Measurements from ENCODE around the gene LAPTM5.
A peak's percentile ranks its signal among the peaks of the same experiment; 100 is the strongest.

The LAPTM5 gene

DNA sequence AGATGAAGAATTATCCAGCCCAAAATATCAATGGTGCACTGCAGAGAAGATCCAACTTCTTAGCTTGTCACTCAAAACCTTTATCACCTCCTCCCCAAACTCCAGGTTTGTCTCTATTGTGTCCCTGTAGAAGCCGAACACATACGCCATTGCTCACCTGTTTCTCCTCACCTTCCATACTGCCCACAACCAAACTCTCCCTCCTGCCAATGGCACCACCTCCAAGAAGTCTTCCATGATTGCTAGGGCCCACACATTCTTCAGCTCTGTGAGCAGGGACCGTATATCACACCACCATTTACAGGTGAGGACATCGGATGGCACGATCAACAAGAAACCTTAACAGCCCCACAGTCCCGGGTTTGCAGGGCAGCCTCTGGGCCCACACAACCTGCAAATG lies 2.2 kb downstream of the LAPTM5 start:
- DNase-seq, result no peak

DNA sequence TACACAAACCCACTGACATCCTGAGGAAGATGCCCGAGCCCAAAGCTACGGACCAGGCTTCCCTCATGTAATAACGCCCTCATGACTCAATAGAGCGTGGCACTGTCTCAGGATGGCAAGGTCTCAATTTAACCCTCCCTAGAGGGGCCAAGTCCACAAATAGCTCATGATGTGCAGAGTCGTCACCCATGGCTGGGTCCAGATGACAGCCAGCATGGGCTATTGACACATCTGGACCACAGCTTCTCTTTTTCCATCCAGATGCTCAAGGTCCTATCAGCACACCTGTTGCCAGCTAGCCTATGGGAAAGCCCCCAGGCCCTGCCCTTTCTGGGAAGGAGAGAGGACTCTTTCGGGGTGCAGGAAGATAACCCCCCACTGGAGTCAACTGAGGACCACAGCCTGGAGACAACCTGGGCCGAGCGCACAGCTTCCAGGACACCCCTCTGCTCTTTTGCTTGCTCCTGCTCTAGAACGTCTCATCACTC lies 2.8 kb downstream of the LAPTM5 start:
- no peak for DNase-seq

DNA sequence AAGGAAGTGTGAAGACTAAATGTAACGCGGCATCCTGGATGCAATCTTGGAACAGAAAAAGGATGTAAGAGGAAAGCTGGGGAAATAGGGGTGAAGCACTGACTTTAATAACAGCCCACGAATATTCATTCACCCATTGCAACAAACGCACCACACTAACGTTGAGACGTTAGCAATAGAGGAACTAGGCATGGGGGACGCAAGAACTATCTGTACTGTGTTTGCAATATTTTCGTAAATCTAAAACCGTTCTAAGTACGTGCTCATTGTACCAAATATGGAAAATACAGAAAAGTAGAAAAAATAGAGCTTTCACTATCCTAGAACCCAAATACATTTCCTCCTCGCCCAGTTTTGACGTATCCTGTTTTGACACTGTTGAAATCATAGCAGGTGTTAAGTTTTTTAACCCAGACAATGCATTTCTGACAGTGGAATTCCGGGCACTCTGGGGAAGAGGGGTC lies 3.9 kb downstream of the LAPTM5 start:
- no peak for DNase-seq

DNA sequence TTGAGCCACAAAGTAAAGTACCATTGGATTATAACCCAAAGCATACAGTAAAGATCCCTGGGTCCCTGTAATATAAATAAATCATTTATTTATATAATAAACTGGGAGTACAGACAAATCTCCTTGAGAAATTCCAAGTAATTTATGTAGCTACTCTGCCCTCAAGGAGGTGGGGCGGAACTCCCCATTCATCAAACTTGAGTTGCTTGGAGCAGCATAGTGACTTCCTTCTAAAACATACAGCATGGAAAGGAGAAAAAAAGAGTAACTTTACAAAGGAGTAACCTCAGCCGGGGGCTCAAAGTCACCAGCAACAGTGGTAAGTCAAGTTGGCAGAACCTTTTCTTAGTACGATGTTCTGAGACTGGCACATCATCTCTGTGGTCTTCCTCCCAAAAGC lies 4.5 kb downstream of the LAPTM5 start:
- no peak for DNase-seq

DNA sequence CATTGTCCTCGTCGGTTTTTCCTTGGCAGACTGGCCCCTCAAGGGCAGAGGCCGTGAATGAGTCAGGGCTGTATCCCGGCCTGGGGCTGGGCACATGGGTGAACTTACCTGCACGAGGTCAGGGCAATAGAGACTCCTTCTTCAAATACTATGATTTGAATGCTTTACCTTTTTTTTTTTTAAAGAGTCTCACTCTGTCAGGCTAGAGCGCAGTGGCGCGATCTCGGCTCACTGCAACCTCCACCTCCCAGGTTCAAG lies 5.0 kb downstream of the LAPTM5 start:
- no peak for DNase-seq

DNA sequence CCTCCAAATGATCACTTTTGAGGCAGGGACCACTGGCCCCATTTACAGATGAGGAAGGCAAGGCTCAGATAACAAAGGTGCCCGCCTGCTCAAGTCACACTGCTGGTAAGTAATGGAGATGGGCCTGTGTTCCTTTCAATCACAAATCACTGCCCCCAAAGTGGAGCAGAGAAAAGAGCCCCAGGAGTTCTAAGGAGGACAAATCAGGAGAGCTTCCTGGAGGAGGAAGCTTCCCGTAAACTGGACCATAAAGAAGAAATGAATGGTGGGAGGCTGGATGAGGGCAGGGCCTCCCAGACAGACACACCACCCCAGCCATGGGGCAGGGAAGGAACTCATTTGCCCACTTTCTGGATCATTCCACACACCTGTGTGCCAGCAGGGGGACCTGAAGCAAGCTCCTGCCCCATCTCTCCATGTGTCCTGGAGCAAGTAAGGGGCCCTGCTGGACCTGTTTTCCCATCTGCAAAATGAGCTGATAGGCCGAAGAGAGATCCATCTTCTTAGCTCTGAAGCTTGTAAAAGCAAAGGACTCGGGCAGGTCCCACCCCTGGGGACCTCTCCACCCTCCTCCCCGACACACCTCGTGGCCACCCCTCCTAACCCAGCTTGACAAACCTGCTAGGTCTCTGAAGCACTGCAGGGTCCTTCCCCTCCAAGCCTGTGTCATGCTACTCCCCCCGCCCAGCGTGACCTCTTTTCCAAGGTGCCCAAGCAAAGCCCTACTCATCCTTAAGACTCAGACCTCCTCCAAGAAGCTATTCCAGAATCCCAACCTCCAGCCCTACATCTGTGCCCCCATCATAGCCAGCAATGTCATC lies 5.5 kb downstream of the LAPTM5 start:
- no peak for DNase-seq

DNA sequence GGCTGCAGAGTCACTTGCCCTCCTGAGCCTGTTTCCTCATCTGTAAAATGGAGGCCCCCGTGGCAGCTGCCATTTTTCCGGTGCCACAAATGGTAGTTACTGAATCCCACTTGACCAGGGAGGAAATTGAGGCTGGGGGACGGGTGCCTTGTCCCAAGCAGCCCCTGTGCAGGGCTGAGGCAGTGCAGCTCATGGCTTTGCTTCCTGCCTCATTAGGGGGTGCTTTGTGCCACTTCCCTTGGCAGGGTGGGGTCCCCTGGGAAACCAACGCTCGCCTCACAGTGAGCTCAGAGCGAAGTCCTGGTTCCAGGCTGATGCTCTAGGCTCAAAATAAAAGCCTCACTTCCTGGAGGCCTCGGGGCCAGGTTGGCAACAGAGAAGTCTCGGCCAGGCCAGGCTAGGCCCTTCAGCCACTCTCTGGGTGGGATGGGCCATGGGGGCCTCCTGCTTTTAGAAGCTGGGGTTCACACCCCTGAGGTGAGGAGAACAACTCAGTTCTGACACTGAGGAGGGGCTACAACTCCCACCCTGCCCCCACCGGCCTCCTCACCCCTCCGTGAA lies 6.8 kb downstream of the LAPTM5 start:
- no peak for DNase-seq

DNA sequence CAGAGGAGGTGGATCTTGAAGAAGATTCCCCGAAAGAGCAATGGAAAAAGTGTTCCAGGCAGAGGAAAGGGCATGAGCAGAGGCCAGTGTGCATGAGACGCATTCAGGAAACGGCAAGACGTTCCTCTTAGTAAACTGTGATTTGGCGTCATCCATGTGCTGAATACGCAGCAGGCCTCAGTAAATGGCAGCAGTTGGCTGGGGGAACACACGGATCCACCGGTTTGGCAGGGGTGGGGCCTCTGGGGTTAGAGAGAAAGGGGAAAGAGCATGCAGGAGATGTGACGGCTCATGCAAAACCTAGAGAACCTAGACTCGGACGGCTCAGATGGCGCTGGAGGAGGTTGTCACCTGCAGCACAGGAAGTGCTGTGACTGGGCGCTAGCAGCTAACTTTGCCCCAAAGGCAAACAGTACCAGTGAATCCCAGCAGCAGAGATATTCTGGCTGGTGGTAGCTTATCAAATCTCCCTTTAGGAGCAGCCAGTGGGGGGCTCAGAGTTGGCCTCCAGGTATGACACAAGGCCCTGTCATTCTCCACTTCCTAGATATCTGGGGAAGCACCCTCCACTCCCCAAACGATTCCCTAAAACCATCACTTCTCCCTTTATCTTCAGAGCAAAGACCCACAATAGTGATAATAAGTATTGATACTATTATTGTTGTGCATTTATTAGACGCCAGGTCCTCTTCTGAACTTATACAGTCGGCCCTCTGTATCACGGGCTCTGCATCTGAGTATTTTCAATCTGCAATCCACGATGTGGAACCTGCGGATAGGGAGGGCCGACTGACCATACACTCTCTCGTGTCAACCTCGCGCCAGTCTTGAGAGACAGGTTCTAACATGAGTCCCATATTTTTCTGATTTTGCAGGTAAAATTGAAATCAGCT lies 7.6 kb downstream of the LAPTM5 start:
- DNase-seq, result peak; percentile 62

DNA sequence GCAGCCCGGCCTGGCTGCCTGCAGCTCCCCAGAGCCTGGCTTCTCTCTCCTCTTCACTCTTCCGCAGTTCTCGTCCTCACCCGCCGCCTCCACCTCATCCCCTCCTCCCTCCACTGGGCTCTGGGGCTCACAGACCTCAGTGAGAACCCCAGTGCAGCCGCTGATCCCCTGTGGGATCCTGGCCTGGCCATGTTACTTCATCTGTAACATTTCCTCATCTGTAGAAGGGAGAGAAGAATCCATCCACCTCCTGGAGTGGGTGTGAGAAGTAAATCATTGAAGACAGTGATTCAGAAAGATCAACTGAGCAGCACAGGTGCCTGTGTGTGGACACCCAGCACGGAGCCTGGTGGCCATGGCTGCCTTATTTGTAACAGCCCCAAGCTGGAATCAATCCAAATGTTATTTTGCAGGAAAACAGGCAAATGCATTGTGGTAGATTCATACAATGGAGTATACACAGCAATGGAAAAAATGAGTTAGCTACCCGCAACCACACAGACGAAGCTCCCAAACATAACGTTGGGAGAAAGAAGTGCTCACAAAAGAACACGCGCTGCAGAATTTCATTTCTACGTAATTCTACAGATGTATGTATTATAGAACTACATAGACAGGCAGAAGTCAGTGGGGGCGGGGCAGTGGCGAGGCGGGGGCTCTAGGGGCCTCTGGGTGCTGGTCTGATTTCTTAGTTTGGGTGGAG lies 8.7 kb downstream of the LAPTM5 start:
- DNase-seq, result peak; percentile 42

DNA sequence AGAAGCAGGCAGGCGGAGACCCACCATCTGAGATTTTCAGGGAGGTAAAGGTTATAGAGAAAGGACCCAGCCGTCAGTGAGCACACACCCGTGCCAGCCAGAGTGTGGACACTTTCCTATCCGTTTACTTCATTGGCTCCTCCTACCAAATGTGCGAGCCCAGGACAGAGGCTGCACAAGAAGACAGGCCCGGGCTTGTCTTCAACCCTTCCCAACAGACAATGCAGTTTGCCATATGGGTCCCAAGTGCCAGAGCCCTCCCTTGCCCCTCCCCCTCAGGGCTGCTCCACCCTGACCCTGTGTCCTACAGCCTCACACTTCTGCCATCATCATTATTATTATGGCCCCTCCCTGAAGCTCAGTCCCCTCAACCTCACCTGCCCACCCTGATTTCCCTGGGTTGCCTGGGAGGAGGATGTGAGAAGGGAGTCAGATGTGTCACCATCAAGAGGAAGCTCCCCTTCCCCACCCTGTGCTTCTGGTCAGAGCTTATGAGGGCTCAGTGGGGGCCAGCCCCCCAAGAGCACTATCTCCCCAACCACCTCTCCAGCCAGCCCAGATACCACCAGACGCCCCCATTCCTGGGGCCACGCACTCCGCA lies 9.4 kb downstream of the LAPTM5 start:
- DNase-seq, result no peak

DNA sequence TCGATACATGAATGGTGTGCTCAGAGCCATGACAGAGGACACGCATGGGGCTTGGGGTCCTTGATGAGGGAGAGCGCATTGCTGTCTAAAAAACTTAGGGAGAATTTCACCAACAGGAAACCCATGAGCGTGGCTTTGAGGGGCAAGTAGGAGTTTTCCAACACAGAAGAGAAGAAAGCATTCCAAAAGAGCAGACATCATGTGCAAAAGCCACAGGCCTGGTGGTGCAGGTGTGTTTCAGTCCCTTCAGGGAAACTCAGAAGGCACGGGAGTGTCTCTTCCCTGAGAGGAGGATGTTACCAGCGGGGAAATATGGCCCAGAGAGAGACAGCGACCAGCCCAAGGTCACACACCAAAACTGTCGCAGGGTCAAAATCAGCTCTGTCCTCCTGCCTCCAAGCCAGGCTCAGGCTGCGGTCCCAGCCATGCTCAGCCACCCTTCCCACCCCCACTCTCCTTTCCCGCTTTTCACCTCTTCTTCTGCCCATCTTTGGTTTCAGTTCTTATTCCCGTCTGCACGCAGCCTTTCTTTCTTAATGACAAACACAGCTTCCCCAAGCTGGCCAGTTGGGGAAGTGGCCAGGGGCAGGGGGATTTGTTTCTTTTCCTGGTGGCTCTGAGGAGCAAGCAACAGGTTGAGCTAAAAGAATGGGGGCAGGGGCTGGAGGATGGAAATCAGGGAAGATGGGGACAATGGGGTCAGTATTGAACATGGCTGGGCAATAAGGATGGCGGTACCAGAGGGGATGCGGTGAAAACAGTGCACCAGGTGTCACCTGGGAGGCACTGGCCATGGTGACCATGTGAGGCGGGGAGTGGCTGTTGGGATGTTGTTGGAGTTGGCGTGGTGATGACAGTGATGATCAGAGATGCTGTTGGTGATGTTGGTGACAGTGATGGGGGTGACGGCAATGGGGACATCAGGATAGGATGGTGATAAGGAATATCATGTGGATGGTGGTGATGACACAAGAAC lies 10.3 kb downstream of the LAPTM5 start:
- DNase-seq, result no peak

DNA sequence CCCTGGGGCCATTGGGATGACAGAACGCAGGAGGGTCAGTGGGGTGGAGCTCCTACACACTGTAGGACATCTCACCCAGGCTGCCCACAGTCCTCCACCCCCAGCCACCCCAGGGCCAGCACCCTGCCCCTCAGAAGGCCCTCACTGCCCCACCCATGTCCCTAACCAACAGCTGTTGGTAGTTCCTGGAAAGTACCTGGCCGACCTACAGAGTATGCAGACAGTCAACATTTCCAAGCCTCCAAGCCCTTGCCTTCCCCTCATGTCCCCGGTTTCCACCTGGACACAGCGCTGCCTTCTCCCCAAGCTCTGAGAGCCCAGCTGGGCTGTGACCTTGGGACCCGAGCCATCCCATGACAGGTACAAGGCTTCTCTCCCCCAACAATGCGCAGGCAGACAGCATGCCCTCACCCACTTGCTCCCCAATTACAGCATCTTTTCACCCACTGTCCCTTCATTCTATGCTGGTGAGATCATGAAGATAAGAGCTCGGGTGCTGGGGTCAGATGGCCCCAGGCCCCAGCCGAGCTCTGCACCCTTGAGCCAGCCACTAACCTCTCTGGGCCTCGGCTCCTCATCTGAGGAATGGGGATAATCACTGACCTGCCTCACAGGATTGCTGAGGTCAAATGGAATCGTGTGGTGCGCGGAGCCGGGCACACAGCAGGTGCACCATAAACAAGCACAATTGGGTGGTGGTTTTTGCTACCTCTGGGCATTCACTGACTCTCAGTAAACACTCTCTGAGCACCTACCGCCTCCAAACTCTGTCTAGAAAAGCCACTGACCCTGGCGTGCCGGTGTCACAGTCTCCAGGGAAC lies 11.2 kb downstream of the LAPTM5 start:
- no peak for DNase-seq

DNA sequence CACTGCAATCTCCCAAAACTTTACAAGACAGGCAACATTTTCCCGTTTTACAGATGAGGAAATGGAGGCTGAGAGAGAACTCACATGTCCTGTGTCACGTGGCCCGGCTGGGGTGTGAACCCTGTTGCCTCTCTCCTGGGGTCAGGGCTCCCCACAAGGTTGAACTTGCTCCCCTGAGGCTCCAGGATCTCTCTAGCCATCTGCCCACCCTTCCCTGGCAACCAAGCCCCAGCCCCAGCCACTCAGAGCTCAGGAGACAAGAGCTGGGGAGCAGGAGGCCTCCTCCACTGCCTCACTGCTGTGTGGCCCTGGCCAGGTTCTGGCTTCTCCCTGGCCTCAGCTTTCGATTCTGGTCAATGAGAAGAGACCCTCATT lies 11.8 kb downstream of the LAPTM5 start:
- DNase-seq, result no peak

DNA sequence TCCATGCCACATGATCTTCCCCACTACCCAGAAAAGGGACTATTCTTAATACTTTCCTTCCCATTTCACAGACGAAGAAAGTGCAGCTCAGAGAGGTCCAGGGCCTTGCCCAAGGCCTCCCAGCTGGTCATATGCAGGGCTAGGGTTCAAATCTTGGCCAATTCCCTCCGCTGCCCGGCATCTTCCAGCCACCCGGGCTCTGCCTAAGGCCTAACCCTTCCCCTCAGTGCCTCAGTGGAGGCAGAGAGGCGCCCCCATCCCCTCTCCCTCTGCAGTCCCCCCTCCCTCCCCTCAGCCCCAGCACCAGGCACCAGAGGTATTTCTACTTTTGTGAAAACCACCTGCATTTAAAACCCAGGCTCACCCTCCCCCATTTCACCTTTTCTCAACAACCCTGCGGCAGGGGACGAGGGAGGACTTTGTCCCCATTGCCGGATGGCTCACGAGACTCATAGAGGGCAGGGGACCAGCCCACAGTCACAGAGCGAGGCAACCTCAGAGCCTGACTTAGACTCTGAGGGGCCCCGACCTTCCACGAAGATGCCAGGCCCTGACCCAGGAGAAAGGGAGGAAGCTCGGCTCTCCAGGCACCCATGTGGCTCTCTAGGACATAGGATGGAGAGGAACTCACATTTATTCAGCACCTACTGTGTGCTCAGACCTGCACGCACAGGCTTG lies 12.3 kb downstream of the LAPTM5 start:
- no peak for DNase-seq

DNA sequence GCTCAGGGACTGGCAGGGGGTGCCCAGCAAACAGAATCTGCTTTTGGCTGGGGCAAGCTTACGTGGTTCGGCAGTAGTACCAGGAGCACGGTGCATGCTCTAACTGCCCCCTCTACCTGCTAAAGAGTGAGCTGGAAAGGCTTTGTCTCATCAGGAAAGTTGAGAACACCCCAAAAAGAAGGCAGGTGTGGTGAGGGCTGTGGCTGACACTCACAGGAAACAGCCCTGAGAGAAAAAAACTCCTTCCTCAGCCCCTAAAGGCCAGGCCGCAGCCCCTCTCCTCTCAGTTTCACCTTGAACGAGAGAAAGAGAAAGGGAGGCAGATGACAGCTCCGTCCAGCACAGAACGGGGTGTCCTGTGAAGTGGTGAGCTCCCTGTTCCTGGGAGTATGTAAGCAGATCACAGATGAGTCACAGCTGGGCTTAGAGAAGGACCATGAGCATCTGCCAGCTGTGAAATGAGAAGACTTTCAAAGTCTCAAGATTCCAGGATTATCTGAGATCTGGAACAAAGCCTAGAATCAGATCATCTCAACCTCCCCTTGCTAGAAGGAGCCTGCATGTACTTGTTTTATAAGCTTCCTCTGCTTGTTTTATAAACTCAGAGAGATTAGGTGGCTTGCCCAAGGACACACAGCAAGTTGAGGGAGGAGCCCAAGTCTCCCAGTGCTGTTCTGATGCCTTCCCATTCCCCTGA lies 13.4 kb downstream of the LAPTM5 start:
- DNase-seq, result peak; percentile 45

DNA sequence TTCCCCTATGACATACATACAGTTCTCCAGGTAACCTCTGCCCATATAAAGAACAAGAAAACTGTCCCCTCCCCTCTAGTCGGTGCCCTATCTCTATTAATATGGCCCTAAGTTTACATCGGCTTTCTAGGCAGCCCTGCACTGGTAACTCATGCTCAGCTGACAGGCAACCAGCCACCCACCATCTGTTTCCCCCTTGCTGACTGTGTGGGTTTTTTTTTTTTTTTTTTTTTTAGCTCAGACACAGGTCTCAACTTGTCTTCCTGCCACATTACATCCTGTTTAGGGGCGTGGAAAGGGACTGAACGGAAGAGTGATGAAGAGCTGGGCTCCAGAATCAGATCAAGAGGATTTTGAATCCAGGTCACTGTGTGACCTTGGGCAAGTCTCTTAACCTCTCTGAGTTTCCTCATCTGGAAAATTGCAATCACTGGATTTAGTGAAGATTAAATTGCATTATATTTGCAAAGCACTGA lies 14.0 kb downstream of the LAPTM5 start:
- DNase-seq, result peak; percentile 70

DNA sequence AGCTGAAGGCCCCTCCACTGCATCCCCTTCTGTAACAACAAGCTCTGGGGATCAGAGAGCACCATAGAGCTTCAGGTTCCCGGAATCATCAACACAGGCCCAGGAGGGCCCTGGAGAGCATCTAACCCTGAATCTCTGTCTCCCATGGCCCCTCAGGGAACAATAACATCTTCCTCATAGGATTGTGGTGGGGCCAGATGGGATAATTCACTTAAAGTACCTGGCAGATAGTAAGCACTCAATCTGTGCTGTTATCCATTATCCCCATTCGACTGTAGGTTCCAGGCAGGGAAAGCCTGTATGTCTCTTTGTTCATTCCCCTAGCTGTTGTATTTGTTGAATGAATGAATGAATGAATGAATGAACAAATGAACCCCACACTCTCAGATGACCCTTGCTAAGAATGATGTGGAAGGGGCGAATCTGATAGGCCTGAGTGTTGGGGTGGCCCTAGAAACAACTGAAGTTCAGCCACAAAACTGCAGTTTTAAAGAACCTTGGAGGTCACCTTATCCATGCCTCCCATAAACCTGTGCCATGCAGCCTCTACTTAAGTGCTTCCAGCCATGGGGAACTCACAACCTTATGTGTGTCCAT lies 14.5 kb downstream of the LAPTM5 start:
- DNase-seq, result no peak

DNA sequence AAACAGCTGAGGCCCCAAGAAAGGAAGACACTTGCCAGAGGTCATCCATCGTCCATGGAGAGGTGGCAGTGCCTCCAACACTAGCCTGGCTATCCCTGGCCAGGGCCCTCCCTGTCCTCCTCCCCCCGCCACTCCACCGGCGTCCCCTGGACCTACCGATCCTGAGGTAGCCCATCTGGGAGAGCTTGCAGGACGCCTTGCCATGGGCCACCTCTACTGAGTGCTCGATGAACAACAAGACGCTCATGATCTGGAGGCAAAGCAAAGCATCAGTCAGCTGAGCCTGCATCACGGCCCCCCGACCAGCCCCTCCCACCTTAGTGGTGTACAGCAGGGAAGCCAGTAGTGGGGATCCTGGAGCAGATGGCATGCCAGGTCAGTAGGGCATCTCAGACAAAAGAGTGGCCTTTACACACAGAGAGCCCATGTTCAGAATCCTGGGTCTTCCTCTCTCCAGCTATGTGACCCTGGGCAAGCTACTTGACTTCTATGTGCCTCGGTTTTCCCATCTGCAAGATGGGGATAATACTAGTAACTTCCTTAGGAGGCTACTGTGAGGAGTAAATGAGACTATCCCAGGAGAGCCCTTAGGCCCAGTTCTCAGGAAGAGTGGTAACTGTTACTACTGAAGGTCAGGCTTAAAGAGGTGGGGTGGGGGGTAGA lies 15.1 kb downstream of the LAPTM5 start:
- DNase-seq, result no peak
